GM19395 (cell line): ENCODE data around the gene CYP46A1.
"Not testable (repeated sequence)": the region's sequence is repeated elsewhere in the genome, so short reads cannot be mapped to it uniquely, and the experiment has no call there.

Experiments used
- ATAC-seq: cut with Tn5 transposase; IDR thresholded peaks from one replicate; pipeline ENCODE4 v1.9.1; 2021; ENCODE audit warnings: mild to moderate bottlenecking, moderate library complexity; ENCODE audit not compliant: unreplicated experiment

CYP46A1 gene

DNA sequence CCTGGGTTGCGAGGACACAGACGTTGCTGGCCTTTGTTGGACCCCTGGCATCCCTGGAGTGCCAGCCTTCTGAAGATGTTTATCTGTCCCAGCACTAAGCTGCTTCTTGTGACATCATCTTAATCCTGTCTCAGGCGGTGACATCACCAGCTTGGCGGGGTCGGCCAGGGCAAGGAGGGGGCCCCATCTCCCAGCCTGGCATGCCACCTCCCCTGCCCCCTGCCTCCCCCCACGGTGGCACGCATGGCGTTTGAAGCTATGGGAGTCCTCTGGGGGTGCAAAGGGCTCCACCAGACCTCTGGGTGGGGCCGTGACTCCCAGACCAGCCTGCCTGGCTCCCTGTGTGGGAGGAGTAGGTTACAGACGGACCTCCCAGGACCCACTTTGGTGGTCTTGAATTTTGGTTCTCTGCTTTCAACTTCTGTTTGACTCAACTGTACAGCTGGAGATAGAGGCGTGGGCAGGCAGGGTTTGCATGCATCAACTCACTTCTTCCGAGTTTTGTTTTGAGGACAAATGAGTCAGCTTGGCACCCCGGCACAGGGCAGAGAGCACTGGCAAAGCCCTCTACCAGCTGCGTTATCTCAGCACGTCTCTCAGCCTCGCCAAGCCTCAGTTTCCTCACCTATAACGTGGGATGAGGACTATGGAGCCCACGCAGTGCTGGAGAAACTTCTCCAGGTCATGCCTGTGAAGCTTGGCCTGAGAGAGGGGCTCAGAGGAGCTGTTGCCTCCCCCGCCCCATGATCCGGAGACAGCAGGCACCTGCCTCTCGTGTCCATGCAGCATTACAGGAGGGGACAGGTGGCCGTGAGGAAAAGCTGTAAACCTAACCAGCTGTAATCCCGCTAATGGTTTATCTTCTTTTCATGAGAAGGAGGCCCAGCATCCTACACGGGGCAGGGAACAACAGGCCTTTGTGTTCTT lies 70.3 kb downstream of the CYP46A1 start:
- ATAC-seq: no peak

DNA sequence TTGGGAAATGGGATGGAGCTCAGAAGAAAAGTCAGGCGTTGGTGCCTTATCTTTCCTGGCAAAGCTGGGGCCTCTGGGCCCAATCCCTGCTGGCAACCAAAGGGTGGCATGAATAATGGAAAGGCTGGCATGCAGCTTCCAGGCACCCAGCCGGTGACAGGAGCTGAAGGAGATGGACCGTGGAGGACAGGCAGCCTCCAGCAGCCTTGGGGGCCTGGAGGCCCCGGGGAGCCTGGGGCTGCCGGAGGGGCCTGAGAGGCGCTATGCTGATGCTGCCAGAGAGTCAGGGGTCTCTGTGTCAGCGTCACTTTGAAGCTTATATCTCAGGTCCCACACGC lies 70.9 kb downstream of the CYP46A1 start:
- no peak for ATAC-seq

DNA sequence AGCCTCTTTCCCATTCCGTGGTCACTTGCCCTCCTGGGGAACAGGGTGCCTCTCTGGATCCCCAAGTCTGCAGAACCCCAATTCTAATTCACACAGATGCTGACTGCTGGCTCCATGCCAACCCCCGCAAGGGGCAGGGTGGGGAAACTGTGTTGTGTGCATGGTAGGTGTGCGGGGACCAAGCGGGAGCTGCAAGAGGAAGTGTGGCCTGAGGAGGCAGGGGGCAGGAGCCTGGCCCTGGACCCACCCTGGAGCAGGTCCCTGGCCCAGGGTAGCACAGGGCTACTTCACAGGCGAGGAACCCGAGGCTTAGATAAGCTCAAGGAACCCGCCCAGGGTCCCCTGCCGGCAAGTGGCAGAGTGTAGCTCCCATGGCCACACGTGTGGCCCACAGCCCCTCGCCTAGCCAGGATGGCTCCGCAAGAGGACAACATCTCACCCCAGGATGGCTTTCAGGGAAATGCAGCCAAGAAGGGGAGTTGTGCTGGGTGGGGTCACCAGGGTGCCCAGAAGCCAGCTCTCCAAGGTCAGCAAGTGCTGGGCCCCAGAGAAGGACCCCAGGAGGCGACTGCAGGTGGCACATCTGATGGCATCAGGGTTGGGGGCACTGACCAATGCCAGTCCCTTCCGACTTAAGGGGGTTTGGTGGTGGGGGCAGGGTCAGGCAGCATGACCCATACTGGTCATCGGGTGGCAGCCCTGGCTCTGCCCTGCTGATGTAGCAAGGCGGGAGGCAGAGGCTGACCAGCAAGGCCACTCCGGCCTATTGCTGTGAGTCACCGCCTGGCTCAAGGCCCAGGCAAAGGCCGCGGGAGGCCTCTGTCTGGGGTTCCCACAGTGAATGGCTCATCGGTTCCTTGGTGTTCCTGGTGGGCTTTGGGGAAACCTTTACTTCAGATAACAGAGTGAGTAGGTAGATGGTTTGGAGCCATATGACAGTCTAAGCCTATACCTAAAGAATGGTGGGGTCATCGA lies 71.8 kb downstream of the CYP46A1 start:
- ATAC-seq: no peak

DNA sequence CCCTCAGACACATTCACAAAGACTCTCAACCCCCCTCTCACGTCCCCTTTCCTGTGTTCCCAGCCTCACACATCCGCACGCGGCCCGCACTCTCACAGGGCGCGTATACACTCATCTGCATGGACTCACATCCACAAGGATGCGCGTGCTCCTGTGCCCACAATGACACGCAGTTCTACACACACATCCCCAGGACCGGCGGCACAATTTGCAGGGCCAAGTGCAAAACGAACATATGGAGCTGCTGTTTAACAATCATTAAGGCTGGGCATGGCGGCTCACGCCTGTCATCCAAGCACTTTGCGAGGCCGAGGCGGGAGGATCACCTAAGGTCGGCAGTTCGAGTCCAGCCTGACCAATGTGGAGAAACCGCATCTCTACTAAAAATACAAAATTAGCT lies 72.7 kb downstream of the CYP46A1 start:
- ATAC-seq: no peak

DNA sequence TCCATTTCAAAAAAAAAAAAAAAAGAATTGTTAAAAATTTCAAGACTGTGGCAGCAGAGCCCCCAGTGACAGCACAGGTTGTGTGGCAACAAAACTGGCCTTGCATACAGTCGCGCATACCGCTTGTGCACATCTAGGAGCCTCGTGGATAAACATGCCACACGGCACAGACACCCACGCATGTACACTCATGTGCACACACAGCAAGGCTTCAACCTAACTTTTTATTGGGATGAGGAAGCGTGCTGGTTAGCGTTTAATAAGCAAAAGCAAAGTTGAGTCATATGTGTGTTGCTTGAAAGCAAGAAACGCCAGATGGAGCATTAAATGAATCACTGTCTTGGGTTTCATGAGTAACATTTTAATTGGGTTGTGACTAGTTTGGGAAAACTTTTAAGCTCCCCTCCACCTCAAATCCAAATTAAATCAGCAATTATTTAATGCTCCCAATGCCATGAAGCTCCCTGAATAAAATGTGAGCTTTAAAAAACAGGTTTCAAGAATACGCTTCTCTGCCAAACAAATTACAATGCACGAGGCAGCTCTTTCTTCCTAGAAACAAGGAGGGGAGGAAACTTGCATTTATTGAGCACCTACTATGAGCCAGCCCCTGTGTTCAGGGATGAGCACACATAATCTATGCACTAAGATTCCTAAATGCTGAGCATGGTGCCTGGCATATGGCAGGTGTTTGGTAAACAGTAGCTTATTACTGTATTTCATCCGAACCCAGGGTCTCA lies 73.4 kb downstream of the CYP46A1 start:
- no peak for ATAC-seq

DNA sequence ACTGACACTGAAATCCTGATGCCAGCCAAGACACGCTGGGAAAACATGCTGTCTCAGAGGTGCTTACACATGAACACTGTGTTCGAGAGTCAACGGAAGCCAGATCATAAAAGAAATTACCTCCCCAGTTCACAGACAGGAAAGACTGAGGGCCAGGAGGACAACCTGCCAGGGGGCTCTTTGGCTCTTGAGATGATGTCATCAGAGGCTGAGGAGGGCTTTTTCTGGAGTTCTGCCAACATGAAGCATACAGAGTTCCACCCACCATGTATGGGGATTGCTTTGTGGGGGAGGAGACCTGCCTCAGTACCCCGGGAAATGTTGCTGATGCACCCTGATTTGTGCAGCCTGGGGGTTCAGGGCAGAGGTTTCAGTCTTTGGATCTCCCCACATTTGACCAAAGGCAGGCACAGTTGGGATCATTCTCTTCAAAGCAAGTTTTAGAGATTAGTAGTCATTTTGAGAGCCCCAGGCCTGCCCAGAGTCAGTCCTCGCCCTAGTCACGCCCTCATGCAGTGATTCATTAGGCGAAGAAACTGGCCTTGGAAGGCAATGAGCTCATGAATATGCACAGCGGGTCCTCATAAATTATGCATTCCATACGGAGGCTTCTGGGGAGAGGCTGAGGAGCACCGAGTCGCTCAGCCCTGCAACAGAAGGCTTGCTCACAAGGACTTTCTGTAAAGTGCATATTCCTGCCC lies 74.2 kb downstream of the CYP46A1 start:
- ATAC-seq: no peak

DNA sequence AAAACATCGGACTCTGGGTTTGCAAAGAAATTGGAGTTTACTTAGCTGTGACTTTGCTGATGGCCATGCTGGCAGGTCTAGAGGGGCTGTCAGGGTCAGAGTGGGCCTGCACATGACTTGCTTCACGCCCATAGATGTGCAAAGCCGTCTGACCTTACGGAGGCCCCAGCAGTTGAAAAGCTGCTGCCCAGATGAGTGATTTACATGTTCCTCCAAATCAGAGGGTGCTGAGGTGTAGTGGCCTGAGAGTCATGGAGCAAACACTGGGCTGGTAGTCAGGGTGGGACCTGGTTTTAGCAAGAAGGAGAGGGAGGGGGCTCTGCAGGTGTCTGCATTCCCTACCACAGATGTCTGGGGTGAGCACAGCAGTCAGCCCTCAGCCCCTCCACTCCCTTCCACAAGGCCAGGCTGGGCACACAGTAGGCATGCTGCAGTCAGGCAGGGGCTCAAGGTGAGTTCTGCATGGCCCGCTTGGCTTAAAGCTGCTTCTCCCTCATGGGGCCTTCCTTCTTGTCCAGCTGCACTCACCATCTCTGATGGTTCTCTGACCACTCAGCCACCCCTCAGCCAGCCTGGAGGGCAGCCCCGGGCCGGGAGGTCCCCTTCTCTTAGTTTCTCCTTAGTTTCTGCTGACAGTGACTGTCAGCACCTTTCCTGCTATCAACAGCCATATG lies 74.9 kb downstream of the CYP46A1 start:
- ATAC-seq: no peak

DNA sequence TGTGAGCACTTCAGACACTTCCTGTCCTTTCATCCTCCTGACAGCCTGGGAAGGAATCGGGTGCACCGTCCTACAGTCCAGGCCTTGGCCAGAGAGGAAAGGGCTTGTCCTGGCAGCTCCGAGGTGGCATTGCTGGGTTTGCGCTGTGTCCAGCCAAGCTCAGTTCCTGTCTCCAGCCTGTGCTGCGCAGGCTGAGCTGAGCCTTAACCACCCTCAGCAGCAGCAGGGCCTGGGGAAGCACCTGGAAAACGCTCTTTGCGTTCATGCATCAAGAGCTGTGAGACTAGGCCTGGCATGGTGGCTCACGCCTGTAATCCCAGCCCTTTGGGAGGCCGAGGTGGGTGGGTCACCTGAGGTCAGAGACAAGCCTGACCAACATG lies 75.4 kb downstream of the CYP46A1 start:
- no peak for ATAC-seq

DNA sequence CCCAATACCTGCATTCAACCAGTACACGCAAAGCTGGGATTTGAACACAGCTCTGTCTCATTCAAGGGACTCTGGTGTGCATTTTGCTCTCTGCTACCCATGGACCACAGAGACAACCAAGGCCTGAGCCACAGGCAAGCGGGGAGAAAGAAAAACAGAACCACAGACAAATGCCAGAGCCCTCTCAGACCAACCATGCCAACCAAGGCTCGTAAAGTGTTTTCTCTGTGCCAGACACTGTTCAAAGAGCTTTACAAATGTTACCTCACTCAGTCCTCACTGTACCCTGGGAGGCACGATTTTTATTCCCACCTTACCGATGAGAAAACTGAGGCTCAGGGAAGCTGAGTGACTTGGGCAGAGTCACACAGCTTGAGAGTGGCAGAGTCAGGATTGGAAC lies 76.7 kb downstream of the CYP46A1 start:
- ATAC-seq: no peak

DNA sequence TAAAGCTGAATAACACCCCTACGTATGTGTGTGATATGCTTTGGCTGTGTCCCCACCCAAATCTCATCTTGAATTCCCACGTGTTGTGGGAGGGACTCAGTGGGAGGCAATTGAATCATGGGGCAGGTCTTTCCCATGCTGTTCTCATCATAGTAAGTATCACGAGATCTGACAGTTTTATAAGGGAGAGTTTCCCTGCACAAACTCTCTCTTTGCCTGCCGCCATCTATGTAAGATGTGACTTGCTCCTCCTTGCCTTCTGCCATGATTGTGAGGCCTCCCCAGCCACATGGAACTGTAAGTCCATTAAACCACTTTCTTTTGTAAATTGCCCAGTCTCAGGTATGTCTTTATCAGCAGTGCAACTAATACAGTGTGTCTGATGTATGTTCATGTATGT lies 78.8 kb downstream of the CYP46A1 start:
- not testable (repeated sequence) for ATAC-seq

DNA sequence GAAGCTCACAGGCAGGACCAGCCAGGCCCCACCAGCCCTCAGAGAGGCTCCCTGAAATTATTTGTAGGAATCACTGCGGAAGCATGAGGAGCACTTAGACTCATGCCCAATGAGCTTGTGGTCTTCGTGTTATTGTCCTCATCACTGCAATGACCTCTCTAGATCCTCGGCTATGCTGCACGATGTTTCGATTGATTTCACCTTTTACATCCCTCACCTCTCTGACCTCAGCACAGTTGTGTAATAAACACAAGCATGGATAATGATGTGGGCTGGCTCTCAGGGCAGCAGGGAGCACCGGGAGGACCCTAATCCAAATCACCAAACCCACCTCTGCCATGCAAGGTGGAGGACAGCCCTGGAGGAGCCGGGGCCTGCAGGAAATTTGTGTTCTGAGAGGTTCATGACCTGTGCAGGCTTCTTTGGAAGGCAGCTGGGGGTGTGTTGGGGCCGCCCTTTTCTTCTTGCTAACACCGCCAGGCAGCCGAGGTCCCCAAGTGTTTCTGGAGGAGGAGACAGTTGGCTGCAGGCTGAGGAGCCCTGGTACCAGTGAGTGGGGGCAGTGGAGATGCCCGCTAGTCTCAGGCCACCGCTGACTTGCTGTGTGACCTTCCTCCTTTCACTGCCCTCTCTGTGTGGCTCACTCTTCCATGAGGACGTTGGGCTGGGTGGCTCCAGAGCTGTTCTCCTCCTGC lies 79.6 kb downstream of the CYP46A1 start:
- no peak for ATAC-seq

DNA sequence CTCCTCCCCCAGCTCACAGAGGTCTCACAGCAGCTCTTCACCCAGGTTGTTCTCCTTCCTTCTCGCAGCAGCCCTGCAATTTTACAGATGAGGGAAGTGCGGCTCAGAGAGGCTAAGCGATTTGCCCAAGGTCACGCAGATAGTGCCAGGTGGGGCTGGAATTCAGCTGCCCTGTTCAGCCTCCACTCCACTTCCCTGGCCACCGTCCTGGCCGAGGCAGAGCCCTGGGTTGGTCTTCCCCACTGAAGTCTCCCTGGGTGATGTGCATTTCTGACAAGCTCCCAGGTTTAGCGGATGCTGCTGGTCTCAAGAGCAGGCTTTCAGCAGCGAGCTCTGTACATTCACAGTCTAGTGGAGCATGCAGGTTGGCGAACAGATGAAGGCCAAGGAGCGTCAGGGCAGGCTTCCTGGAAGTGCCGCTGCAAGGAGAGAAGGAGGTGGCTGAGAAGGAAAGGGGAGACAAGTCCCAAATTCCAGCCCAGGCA lies 80.2 kb downstream of the CYP46A1 start:
- ATAC-seq: no peak

DNA sequence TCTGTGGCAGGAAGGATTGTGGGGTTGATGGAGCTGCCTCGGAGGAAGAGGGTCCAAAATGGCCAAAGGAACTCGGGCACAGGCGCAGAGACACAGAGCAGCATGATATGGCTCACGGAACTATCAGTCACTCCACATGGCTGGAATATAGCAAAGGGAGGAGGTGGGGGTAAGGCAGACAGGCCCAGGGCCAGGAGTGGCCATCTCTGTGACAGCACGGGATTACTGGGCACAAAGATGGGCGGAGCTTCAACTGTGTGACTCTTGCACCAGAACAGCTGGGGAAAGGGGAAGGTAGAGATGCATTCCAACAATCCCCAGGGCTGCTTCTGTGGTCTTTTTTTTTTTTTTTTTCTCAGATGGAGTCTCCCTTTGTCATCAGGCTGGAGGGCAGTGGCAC lies 84.3 kb downstream of the CYP46A1 start:
- no peak for ATAC-seq

DNA sequence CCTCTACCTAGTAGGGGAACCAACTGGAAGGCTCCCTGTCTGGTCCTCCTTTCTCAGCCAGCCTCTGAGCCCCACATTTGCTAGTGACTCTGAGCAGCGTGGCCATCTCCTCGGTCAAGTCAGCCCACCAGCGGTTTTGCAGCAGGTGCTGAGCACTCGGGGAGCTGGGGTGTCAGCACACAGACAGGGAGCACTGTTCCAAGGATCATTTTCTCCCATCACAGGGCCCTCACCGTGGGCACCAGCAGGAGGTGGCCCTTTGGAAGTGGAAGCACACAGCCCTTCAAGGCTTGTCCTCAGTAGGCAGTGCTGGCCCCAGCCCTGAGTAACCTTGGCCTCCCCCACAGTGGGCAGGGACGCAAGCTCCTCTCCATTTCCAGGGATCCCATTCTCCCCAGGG lies 85.0 kb downstream of the CYP46A1 start:
- ATAC-seq: no peak

DNA sequence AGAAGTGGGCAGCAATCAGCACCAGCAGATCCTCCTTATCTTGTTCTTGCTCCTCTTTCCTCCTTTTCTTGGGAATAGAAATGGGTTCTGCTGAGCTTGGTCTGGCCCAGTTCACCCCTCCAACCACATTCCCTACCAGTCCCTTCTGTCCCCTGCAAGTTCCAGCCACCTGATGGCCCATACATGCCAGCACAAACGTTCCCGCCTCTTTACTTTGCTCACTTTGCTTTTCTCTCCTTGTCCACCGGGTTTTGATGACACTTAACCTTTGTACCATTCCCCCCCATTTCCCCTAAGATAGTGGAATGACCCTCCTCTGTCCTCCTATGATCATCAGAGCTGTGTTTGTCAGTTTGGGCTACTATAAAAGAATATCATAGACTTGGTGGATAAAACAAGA lies 85.7 kb downstream of the CYP46A1 start:
- no peak for ATAC-seq

DNA sequence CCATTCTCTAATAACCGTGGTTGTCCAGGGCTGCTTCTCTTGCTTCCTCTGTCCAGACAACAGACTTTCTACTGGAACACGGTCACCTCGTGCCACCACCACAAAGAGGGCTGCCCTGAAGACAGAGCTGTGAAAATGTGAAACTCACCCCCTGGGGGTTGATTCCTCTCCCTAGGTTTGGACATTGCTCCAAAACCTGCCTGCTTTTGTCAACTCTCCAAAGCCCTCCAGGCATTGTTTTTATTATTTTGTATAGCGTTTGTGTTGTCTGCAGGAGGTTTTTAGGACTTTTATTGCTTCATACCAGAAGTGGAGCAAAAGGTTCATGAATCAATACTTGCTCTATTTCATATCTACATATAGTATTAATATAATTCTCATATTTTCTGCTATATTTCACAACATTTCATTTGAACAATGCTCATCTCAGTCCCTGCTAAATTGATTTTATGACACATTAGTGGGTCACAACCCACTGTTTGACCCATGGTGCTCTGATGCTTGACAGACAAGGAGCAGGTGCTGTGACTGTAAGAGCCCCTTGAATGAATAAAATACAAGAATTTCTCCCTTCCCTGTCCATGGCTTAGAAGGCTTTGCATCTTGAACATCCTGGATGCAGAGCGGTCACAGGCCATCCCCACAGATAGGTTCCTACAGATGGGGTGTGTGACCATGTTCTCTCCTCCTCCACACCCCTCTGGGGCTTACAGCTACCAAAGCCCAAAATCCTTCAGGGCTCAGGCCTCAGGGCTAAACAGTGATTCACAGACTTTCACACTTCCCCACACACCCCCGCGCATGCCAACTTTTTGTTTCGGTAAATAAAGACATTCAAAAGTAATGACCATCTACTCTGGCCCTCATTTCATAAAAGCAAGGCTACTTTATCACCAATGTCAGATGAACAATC lies 88.5 kb downstream of the CYP46A1 start:
- ATAC-seq: no peak

DNA sequence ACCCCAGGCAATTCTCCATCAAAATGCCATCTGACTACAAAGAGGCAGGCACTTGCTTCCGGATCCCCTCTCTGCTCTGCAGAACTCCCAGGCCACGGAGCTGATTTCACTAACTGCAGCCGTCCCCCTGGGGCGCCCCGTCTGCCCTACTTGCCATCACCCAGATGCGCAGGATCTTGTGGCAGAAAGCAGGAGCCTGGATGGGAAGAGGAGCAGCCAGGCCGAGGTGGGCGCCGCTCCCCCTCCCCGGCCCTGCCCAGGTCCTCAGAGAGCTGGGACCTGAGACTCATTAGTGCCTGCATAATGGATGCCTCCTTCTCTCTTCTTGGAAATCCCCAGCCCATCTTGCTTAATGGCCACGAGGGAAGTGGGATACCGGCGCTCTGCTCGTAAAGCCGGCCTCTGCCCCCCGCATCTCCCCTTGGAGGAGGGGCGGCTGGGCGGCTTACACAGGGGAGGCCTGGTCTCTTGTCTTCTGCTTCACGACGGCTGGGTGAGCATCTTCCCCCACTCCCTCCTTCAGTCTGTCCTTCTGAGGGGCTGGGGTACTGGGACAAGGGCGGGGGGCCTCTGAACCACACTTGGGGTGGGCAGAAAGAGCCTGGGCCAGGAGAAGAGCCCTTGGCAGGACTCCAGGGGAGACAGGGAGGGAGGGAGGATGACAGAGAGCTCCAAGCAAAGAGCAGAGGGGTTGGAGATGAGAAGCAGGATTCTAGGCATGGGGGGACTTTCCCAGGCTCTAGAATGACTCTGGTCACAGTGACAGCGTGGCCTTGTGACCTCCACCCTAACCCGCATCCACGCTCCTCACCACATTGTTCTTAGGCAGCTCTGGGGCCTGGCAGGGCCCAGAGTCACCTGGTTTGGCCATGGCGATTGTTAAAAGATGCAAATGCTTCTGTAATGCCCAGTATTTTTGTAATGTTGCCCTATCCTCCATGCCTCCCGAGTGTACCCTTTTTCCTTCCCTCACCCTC lies 89.7 kb downstream of the CYP46A1 start:
- no peak for ATAC-seq
